AG08395 (cell line): Measurements from ENCODE around the gene PTGER1.
"Not testable (repeated sequence)": the region's sequence is repeated elsewhere in the genome, so short reads cannot be mapped to it uniquely, and the experiment has no call there.

Source experiments
- DNase-seq: peaks from one replicate; pipeline ENCODE4 v3.0.0; 2012; ENCODE audit warnings: mixed read lengths, low spot score

Gene PTGER1

GRCh38 chr19:14475251-14476073 is at the start of gene PTGER1:
Gene PTGER1 (minus strand): TSS chr19:14475354. CDS start chr19:14474320, 1,034 bp downstream.
- peak; percentile 58 for DNase-seq

GRCh38 chr19:14520543-14520942 is 45.4 kb upstream of the PTGER1 start:
- DNase-seq, result no peak

GRCh38 chr19:14519860-14520407 is 44.8 kb upstream of the PTGER1 start:
- DNase-seq, result no peak

- no peak for DNase-seq
Observed at GRCh38 chr19:14519245-14519859, 44.2 kb upstream of the PTGER1 start.

GRCh38 chr19:14517840-14518505 is 42.8 kb upstream of the PTGER1 start, which contains the start of gene DNAJB1:
Gene DNAJB1 (minus strand): TSS chr19:14518397. CDS start chr19:14518349, 48 bp downstream.
- peak; percentile 98 for DNase-seq

GRCh38 chr19:14517446-14517839 is 42.3 kb upstream of the PTGER1 start:
- no peak for DNase-seq

GRCh38 chr19:14516746-14517438 is 41.7 kb upstream of the PTGER1 start:
- no peak for DNase-seq

GRCh38 chr19:14516048-14516534 is 40.9 kb upstream of the PTGER1 start:
- no peak for DNase-seq

- DNase-seq, result no peak
Observed at GRCh38 chr19:14515501-14516047, 40.4 kb upstream of the PTGER1 start.

- no peak for DNase-seq
Observed at GRCh38 chr19:14514215-14514863, 39.2 kb upstream of the PTGER1 start.

- no peak for DNase-seq
Observed at GRCh38 chr19:14512406-14512961, 37.3 kb upstream of the PTGER1 start.

- DNase-seq, result no peak
Observed at GRCh38 chr19:14511229-14511593, 36.1 kb upstream of the PTGER1 start.

- peak; percentile 43 for DNase-seq
Observed at GRCh38 chr19:14510311-14511228, 35.4 kb upstream of the PTGER1 start.

GRCh38 chr19:14507704-14508542 is 32.8 kb upstream of the PTGER1 start:
- DNase-seq, result peak; percentile 41

GRCh38 chr19:14505488-14506239 is 30.5 kb upstream of the PTGER1 start:
- DNase-seq, result peak; percentile 45

- DNase-seq, result not testable (repeated sequence)
Observed at GRCh38 chr19:14504575-14504974, 29.4 kb upstream of the PTGER1 start.

- DNase-seq, result no peak
Observed at GRCh38 chr19:14503285-14503684, 28.1 kb upstream of the PTGER1 start.
